ENCODE data around the gene MOV10L1.
"Not testable (repeated sequence)": the region's sequence is repeated elsewhere in the genome, so short reads cannot be mapped to it uniquely, and the experiment has no call there.

Gene MOV10L1

DNA sequence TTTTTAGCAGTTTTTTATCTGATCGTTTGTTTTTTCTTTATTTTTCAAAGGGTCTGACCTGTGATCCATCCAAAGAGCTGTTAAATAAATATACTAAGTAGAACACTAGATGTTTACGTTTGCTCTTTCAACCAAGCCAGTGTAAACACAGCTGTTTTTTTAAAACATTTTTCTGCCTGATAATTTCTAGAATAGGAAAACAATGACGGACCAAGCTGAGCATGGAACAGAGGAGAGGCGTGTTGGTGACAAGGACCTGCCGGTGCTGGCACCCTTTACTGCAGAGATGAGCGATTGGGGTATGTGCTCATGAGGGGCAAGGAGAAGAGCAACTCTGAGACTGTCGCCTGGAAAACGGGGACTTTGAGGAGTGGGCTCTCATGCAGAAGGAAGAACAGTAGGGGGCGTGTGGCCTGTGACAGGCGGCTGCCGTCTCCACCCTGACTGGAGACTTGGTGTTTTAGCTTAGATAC lies 52.1 kb downstream of the MOV10L1 start:
- H3K4me1 Mint-ChIP-seq, result no peaks in the 10 kb centered on the region
- no peaks in the 10 kb centered on the region for H3K9me3 Mint-ChIP-seq
- H3K4me3 Mint-ChIP-seq, result no peak overlapping the region
- no peak overlapping the region for H3K27ac Mint-ChIP-seq (ENCODE audit: low read depth)
- DNase-seq (ENCODE audit: low spot score in 2 of 2) (no peak), ATAC-seq (replicated peaks; ENCODE audit: extremely low read depth, poor library complexity, severe bottlenecking) (no peak)
- no peaks in the 10 kb centered on the region for H3K36me3 Mint-ChIP-seq (ENCODE audit: insufficient read depth)
- H3K27me3 Mint-ChIP-seq, result peaks cover 57% of the 10 kb centered on the region

DNA sequence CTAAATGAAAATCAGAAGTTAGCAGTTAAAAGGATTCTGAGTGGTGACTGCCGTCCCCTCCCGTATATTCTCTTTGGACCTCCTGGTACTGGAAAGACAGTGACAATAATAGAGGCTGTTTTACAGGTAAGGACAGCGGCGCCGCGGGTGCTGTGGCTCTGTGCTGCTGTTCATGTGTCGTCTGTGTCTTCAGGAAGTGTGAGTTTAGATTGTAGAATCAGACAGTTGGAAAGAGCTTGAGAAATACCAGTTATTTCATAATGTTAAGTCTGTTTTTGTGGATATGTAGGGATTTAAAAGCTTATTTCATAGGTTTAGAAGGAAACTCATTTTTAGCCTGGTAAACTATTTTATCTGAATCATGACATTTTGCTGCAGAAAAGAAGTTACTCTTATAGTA lies 53.3 kb downstream of the MOV10L1 start:
- no peaks in the 10 kb centered on the region for H3K36me3 Mint-ChIP-seq (ENCODE audit: insufficient read depth)
- H3K27me3 Mint-ChIP-seq, result peaks cover 49% of the 10 kb centered on the region
- ATAC-seq (replicated peaks; ENCODE audit: extremely low read depth, poor library complexity, severe bottlenecking) (no peak), DNase-seq (ENCODE audit: low spot score in 2 of 2) (no peak)
- no peak overlapping the region for H3K27ac Mint-ChIP-seq (ENCODE audit: low read depth)
- no peaks in the 10 kb centered on the region for H3K9me3 Mint-ChIP-seq
- H3K4me3 Mint-ChIP-seq, result no peak overlapping the region
- H3K4me1 Mint-ChIP-seq, result no peaks in the 10 kb centered on the region

DNA sequence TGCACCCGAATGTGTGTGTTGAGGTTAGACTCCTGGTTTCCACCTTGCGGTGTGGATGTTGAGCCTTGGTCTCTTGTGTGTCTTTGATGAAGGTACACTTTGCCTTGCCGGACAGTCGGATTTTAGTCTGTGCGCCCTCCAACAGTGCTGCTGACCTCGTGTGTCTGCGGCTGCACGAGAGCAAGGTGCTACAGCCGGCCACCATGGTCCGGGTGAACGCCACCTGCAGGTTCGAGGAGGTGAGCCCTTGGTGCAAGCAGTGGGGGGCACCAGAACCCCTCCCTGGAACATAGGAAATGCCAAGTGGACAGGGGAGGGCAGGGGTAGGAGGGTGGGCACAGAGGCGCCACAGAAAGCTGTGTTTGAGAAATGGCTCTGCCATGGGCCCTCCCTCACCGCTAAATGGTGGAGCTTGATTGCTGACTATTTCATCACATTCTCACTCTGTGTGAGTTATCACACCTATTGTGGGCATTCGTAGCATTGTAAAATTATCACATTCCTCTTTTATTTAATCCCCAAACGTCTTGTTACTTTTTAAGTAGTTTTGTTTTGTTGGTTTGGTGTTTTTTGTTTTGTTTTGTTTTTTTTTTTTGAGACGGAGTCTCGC lies 54.3 kb downstream of the MOV10L1 start:
- peaks cover 46% of the 10 kb centered on the region for H3K27me3 Mint-ChIP-seq
- DNase-seq (ENCODE audit: low spot score in 2 of 2) (no peak), ATAC-seq (replicated peaks; ENCODE audit: extremely low read depth, poor library complexity, severe bottlenecking) (no peak)
- H3K27ac Mint-ChIP-seq (ENCODE audit: low read depth), result no peak overlapping the region
- H3K4me3 Mint-ChIP-seq, result no peak overlapping the region
- H3K9me3 Mint-ChIP-seq, result no peaks in the 10 kb centered on the region
- H3K4me1 Mint-ChIP-seq, result no peaks in the 10 kb centered on the region
- H3K36me3 Mint-ChIP-seq (ENCODE audit: insufficient read depth), result no peaks in the 10 kb centered on the region

DNA sequence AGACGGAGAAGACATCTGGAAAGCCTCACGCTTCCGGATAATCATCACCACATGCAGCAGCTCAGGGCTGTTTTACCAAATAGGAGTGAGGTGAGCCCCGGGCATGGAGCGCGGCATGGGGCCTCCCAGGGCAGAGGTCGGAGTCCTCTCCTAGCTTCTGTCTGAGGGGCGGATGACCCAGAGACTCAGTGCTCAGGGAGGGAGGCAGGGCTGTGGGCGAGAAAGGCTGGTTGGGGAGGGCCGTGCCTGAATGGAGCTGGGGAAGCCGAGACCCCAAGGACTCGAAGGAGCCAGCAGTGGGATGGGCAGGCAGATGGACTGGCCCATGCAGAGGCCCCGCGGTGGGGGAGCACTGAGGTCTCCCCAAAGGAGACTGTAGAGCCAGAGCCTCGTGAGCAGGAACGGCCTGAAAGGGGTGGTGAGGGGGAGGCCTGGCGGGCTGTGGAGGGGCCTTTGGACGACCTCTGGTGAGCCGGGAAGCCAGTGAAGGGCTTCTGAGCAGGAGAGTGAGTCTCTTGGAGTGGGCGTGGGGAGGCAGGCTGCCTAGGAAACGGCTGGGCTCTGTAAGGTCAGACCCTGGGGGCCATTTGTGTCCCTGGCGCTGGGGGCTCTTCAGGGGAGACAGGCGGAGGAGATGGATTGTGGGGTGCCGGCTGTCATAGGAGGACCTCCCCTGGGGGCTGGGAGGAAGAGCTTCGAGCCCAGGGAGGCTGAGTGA lies 56.1 kb downstream of the MOV10L1 start:
- H3K27ac Mint-ChIP-seq (ENCODE audit: low read depth), result no peak overlapping the region
- peaks cover 33% of the 10 kb centered on the region for H3K27me3 Mint-ChIP-seq
- H3K4me3 Mint-ChIP-seq, result no peak overlapping the region
- no peaks in the 10 kb centered on the region for H3K9me3 Mint-ChIP-seq
- ATAC-seq (replicated peaks; ENCODE audit: extremely low read depth, poor library complexity, severe bottlenecking), result no peak
- DNase-seq (ENCODE audit: low spot score in 2 of 2), result no peak
- no peaks in the 10 kb centered on the region for H3K4me1 Mint-ChIP-seq
- H3K36me3 Mint-ChIP-seq (ENCODE audit: insufficient read depth), result no peaks in the 10 kb centered on the region

DNA sequence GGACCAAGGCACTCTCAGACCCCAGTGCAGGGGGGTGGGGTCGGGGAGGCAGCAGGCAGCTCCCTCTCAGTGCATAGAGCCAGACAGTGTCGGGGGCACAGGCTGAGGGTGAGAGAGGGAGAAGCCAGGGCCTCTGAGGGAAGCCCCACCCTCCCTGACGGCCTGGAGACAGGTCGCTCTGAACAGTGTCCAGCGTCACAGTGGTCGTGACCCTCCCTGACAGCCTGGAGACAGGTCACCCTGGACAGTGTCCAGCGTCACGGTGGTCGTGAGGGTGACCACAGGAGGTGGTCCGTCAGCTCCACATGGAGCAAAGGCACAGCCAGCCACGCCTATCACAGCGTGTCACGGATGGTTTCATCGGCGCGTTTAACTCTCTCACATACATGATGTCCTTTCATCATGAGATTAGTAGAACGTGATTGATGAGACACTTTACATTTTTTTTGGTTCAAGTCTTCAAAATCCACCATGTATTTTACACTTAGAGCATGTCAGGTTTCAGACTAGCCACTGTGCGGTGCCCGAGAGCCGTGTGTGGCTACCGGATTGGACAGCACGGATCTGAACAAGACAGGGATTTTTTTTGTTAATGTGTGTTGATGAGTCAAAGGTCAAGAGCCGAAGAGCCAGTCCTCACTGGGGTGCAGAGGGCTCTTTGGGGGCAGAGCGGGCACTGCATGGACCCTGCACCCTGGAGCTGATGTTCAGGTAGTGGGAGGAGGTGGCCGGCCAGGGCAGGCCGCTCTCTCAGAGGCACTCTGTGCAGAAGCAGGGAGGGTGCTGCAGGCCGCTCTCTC lies 56.8 kb downstream of the MOV10L1 start:
- no peak for ATAC-seq (replicated peaks; ENCODE audit: extremely low read depth, poor library complexity, severe bottlenecking)
- Mint-ChIP-seq H3K27ac (ENCODE audit: low read depth) (no peak overlapping the region), H3K4me1 (no peaks in the 10 kb centered on the region), H3K27me3 (peaks cover 31% of the 10 kb centered on the region), H3K4me3 (no peak overlapping the region), H3K36me3 (ENCODE audit: insufficient read depth) (no peaks in the 10 kb centered on the region), H3K9me3 (no peaks in the 10 kb centered on the region)
- no peak for DNase-seq (ENCODE audit: low spot score in 2 of 2)

DNA sequence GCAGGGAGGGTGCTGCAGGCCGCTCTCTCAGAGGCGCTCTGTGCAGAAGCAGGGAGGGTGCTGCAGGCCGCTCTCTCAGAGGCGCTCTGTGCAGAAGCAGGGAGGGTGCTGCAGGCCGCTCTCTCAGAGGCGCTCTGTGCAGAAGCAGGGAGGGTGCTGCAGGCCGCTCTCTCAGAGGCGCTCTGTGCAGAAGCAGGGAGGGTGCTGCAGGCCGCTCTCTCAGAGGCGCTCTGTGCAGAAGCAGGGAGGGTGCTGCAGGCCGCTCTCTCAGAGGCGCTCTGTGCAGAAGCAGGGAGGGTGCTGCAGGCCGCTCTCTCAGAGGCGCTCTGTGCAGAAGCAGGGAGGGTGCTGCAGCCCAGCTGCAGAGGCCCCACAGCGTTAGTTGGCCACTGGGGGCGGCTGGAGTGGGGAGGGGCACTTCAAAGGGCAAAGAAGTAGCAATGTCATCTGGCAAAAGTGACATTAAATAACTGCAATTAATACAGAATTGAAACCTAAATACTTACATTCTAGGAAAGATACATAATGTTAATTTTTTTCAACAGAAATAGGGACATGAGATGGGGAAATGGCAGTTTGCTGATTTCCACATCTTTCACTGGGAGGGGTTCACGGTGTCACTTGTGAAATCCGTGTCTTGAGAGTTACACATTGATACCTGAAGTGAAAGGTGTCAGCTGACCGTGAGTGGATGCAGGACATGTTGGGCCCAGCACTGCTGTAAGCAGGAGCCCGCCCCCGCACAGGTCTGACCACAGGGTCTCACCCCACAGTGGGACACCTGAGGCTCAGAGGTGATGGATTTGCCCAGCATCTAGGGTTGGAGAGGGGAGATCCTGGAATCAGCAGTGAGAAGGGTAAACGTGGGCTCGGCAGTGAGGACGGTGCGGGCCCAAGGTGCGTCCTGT lies 57.7 kb downstream of the MOV10L1 start:
- not testable (repeated sequence) for H3K9me3 Mint-ChIP-seq; H3K36me3 Mint-ChIP-seq (ENCODE audit: insufficient read depth); ATAC-seq (replicated peaks; ENCODE audit: extremely low read depth, poor library complexity, severe bottlenecking); H3K27ac Mint-ChIP-seq (ENCODE audit: low read depth); H3K4me1 Mint-ChIP-seq; DNase-seq (ENCODE audit: low spot score in 2 of 2); H3K4me3 Mint-ChIP-seq
- H3K27me3 Mint-ChIP-seq, result peaks cover 22% of the 10 kb centered on the region

DNA sequence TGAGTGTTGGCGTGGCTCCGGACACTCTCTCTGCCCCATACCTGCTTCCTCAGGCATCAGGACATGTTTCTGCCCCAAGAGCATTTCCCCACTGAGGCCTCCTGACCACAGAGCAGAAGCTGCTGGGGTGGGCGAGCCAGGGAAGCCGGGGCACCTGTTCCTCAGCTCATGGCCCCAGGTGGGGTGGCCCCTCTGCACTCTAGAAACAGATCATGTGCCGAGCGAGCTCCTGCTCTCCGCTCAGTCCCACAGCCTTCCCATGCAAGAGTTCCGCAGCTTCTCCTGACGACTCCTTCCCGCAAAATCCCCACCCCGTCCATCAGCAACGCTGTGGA lies 58.3 kb downstream of the MOV10L1 start:
- Mint-ChIP-seq H3K36me3 (ENCODE audit: insufficient read depth) (no peaks in the 10 kb centered on the region), H3K27ac (ENCODE audit: low read depth) (no peak overlapping the region), H3K27me3 (peaks cover 16% of the 10 kb centered on the region), H3K4me3 (no peak overlapping the region), H3K9me3 (no peaks in the 10 kb centered on the region), H3K4me1 (no peaks in the 10 kb centered on the region)
- ATAC-seq (replicated peaks; ENCODE audit: extremely low read depth, poor library complexity, severe bottlenecking), result no peak
- DNase-seq (ENCODE audit: low spot score in 2 of 2), result no peak

DNA sequence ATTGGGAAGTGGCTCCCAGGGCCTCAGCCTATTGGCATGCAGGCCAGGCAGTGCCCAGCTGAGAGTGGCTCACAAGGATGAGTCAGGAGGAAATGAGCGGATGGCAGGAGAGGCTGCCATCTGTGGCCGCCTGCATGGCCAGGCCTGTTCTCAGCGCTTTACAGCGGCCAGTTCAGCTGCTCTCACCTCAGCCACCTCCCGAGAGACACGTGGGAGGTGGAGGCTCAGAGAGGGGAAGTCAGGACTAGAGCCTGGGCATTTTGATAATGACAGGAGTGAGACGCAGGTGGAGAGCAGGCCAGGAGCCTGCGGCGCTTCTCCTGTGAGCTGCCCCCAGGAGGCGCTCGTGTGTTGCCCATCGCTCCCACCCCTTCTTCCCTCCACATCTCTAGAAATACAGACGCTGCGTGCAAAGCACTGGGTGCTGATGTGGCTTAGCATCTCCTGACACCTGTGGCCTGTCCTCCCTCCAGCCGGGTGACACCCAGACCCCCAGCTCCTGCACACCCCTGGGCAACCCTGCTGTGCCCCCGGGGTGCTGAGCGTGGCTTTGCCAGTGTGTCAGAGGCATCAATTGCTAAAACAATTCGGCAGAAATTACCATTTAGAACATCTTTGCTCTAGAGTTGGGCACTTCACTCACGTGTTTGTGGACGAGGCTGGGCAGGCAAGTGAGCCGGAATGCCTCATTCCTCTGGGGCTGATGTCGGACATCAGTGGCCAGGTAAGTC lies 59.4 kb downstream of the MOV10L1 start:
- ATAC-seq (replicated peaks; ENCODE audit: extremely low read depth, poor library complexity, severe bottlenecking), result peak; percentile 89
- Mint-ChIP-seq H3K9me3 (no peaks in the 10 kb centered on the region), H3K27me3 (peaks cover 9% of the 10 kb centered on the region), H3K36me3 (ENCODE audit: insufficient read depth) (no peaks in the 10 kb centered on the region), H3K27ac (ENCODE audit: low read depth) (no peak overlapping the region), H3K4me1 (no peaks in the 10 kb centered on the region), H3K4me3 (no peak overlapping the region)
- peak; percentile 58 to 65 for DNase-seq (ENCODE audit: low spot score in 2 of 2)

DNA sequence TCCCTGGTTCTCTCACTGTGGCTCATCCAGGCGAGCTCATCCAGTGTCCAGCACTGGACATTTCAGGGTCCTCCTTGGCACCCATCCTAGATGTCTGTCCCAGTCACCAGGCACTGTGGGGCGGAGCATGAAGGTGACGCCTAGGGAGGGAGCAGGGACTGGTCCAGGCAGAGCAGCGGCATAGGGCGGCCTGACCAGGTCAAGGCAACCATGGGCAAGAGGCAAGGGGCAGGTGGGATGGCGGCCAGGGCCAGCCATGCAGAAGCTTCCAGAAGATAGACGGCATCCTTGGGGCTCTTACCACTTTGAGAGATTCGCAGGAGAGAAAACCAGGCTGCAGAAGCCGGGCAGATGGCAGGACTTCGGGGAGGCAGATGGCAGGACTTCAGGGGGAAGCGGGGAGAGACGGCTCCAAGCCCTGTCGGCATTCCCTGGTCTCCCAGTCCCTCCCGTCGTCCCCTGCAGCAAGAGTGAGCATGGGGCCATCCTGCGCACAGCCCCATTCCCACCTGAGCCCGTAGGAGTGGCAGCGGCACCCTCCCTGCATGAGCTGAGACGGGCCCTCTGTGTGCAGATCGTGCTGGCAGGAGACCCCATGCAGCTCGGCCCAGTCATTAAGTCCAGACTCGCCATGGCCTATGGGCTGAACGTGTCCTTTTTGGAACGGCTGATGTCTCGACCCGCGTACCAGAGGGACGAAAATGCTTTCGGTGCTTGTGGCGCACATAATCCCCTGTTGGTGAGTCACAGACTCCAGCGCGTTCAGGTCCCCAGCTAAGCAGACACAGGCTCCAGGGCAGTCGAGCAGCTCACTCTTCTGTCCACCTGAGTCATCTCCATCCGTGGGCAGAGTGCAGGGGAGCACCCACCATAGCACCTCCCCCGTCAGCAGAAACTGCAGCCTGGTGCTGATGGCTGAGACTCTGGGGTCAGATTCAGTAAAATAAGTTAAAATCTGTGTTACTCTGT lies 60.6 kb downstream of the MOV10L1 start:
- no peaks in the 10 kb centered on the region for H3K4me1 Mint-ChIP-seq
- H3K4me3 Mint-ChIP-seq, result no peak overlapping the region
- no peak overlapping the region for H3K27ac Mint-ChIP-seq (ENCODE audit: low read depth)
- no peaks in the 10 kb centered on the region for H3K9me3 Mint-ChIP-seq
- DNase-seq (ENCODE audit: low spot score in 2 of 2), result no peak
- peaks cover 2% of the 10 kb centered on the region for H3K36me3 Mint-ChIP-seq (ENCODE audit: insufficient read depth)
- peaks cover 3% of the 10 kb centered on the region for H3K27me3 Mint-ChIP-seq
- no peak for ATAC-seq (replicated peaks; ENCODE audit: extremely low read depth, poor library complexity, severe bottlenecking)

DNA sequence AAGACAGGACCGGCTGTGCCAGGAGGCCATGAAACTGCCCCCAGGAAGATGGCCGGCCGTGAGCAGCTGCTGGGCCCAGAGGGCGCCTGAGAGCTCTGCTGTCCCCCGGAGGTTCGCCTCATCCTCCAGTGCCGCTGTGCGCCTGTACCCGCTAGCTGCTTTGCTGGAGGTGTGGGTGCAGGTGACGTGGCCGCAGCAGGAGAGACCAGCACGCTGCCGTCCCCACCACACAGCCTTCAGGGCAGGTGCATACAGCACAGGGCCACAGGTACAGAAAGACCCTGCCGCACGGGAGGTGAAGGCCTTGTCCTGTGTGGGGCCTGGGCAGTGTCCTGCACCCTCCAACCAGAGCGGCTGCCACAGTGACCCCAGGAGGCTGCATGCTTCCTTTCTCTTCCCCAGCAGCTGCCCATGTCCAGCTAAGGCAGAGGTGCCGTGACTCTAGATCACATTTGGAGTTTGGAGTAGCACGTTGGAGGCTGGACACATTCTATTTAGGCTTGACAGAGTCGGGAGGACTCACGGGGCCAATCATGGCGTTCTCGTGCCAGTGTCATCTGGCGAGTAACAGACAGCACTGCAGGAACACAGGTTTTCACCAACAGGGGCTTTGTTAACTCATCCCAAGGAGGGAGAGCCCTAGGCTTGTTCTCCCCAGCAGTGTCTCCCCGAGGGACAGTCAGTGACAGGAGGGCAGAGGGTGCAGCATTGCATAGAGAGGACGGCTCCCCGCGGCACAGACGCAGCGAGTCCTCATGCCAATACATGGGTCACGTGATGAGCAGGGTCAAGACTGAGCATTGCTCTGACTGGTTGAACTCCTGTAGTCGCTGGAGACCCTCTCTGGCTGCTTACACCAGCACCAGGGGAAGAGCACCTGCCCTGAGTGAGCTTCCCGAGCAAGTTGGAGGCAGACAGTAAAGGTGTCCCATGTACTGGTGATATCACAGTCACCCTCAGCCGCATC lies 62.0 kb downstream of the MOV10L1 start:
- peaks cover 2% of the 10 kb centered on the region for H3K36me3 Mint-ChIP-seq (ENCODE audit: insufficient read depth)
- DNase-seq (ENCODE audit: low spot score in 2 of 2), result no peak
- no peak overlapping the region for H3K4me3 Mint-ChIP-seq
- H3K4me1 Mint-ChIP-seq, result no peaks in the 10 kb centered on the region
- no peaks in the 10 kb centered on the region for H3K9me3 Mint-ChIP-seq
- H3K27me3 Mint-ChIP-seq, result no peaks in the 10 kb centered on the region
- ATAC-seq (replicated peaks; ENCODE audit: extremely low read depth, poor library complexity, severe bottlenecking), result no peak
- no peak overlapping the region for H3K27ac Mint-ChIP-seq (ENCODE audit: low read depth)

Measured in central memory CD8-positive, alpha-beta T cell (primary cell).